OCI-LY3 (cell line): Measurements from ENCODE around the gene NSRP1.

Experiments used
- CTCF ChIP-seq: fragments of 200-600, 300-600 bp; sonication (generic); IDR thresholded peaks from 2 replicates; pipeline ENCODE4 v1.5.1; 2014; ENCODE audit warnings: antibody characterized with exemption, low read length, low read depth
- EZH2phosphoT487 ChIP-seq: fragments of 200-600 bp; shearing (Covaris generic); IDR thresholded peaks from 2 replicates; pipeline ENCODE4 v1.6.1; 2018; ENCODE audit warnings: antibody characterized with exemption, mixed run types, low read depth

- TF ChIP-seq CTCF = no peak
- no peak for TF ChIP-seq EZH2phosphoT487
Observed at GRCh38 chr17:30173649-30174048, 57.0 kb downstream of the NSRP1 start.
